Stomach smooth muscle (tissue), 2 donors: ENCODE results near the gene XDH.

Experiments used
- H3K27ac ChIP-seq: one replicate; pipeline ENCODE4 v1.7.0; 2013; ENCODE audit warnings: mild to moderate bottlenecking, low read length, inconsistent platforms
- H3K27me3 ChIP-seq, 2 donors: one replicate each; pipeline ENCODE4 v1.7.0; 2013; ENCODE audit warnings: low read length in 2 of 2; ENCODE audit not compliant: insufficient read depth in 2 of 2, control insufficient read depth in 1 of 2
- H3K36me3 ChIP-seq, 2 donors: one replicate each; pipeline ENCODE4 v1.7.0; 2013; ENCODE audit warnings: low read length in 2 of 2; ENCODE audit not compliant: control insufficient read depth in 2 of 2, insufficient read depth in 2 of 2
- H3K4me1 ChIP-seq: one replicate; pipeline ENCODE4 v1.7.0; 2013; ENCODE audit warnings: low read length; ENCODE audit not compliant: control insufficient read depth, insufficient read depth
- H3K4me3 ChIP-seq, 2 donors: one replicate each; pipeline ENCODE4 v1.7.0; 2013; ENCODE audit warnings: low read length in 2 of 2
- H3K9ac ChIP-seq, 2 donors: one replicate each; pipeline ENCODE4 v1.7.0; 2013; ENCODE audit warnings: low read length in 2 of 2, mild to moderate bottlenecking in 1 of 2
- H3K9me3 ChIP-seq, 2 donors: one replicate each; pipeline ENCODE4 v1.7.0; 2013; ENCODE audit warnings: low read length in 2 of 2; ENCODE audit not compliant: control insufficient read depth in 2 of 2
- donor health status: healthy.
- donor health status: Pancreatic carcinoma.

Gene XDH

DNA sequence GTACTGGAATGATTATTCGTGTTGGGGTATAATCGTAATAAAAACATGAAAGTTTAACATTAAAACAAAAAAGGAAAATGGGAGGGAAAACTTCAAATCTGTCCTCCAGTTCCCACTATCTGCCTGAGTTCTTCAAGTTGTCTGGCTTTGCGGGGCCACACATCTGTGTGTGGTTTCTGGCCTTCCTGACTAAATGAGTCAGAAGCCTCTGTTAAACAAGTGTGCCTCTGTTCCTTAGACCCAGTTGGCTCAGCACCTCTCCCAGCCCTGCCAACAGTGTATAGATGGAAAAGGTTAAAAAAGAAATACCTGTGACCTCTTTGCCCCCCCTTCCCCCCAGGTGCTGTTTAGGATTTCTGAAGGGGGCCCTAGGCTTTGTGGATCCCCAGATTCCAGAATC lies 30.2 kb downstream of the XDH start:
- no peaks in the 10 kb centered on the region for H3K9me3 ChIP-seq
- no peak overlapping the region for H3K9ac ChIP-seq
- no peaks in the 10 kb centered on the region for H3K36me3 ChIP-seq
- H3K4me3 ChIP-seq: no peak overlapping the region
- H3K4me1 ChIP-seq: no peaks in the 10 kb centered on the region
- no peaks in the 10 kb centered on the region for H3K27me3 ChIP-seq
- H3K27ac ChIP-seq: no peak overlapping the region

DNA sequence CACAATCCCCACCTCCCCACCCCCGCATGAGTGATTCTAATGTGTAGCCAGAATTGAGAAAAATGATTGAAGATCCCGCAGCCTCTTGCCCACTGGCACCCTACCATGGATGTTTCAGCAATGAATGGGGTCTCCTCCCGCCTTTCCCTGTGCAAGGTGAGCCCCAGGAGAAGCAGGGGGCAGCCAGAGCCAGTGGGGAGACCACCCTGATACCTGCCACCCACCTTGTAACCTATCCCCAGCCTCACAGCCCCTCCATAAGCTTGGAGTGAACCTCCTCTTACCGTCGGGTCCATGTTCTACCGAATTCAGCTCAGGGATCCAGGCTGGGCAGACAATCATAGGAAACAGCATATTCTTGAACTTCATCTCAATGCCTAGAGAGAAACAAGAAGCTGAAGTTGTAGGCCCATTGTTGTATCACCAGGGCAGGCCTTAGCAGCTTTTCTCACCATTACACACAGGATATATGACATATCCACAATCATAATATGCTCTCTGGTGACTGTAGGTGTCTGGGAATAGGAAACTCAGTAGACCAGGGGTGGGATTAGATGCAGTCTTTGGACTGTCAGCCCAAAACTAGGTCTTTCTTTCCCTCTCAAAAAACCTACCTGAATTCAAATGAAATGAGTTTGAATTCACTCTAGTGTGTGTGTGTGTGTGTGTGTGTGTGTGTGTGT lies 30.9 kb downstream of the XDH start:
- Histone ChIP-seq H3K9ac (no peak overlapping the region), H3K4me1 (no peaks in the 10 kb centered on the region), H3K36me3 (no peaks in the 10 kb centered on the region), H3K27me3 (no peaks in the 10 kb centered on the region), H3K9me3 (no peaks in the 10 kb centered on the region), H3K27ac (no peak overlapping the region), H3K4me3 (no peak overlapping the region)

- Histone ChIP-seq H3K9ac (no peak overlapping the region), H3K4me3 (no peak overlapping the region), H3K27ac (no peak overlapping the region), H3K9me3 (no peaks in the 10 kb centered on the region), H3K27me3 (no peaks in the 10 kb centered on the region), H3K4me1 (no peaks in the 10 kb centered on the region), H3K36me3 (no peaks in the 10 kb centered on the region)
These were observed 32.0 kb downstream of the XDH start for GRCh38 chr2:31382452-31383120.

- Histone ChIP-seq H3K4me3 (no peak overlapping the region), H3K9me3 (no peaks in the 10 kb centered on the region), H3K36me3 (no peaks in the 10 kb centered on the region)
These were observed 32.9 kb downstream of the XDH start for GRCh38 chr2:31381601-31382000.

GRCh38 chr2:31380243-31380642 lies 34.3 kb downstream of the XDH start:
- peaks cover 0 to 1% of the 10 kb centered on the region in 2 donors for H3K27me3 ChIP-seq
- H3K27ac ChIP-seq: no peak overlapping the region
- no peak overlapping the region for H3K9ac ChIP-seq
- H3K36me3 ChIP-seq: no peaks in the 10 kb centered on the region
- no peaks in the 10 kb centered on the region for H3K4me1 ChIP-seq
- no peak overlapping the region for H3K4me3 ChIP-seq
- H3K9me3 ChIP-seq: no peaks in the 10 kb centered on the region

More at GRCh38 chr2:31381601-31382000, 32.9 kb downstream of the XDH start:
- Histone ChIP-seq H3K27me3 (no peaks in the 10 kb centered on the region), H3K9ac (no peak overlapping the region), H3K27ac (no peak overlapping the region), H3K4me1 (no peaks in the 10 kb centered on the region)

- Histone ChIP-seq H3K9ac (no peak overlapping the region), H3K27ac (no peak overlapping the region), H3K27me3 (peaks cover 0 to 3% of the 10 kb centered on the region in 2 donors), H3K4me3 (no peak overlapping the region), H3K36me3 (no peaks in the 10 kb centered on the region), H3K9me3 (no peaks in the 10 kb centered on the region), H3K4me1 (no peaks in the 10 kb centered on the region)
These were observed 34.8 kb downstream of the XDH start for GRCh38 chr2:31379747-31380146.

GRCh38 chr2:31378791-31379501 lies 35.6 kb downstream of the XDH start:
- H3K36me3 ChIP-seq: no peaks in the 10 kb centered on the region
- no peaks in the 10 kb centered on the region for H3K4me1 ChIP-seq
- H3K27ac ChIP-seq: no peak overlapping the region
- H3K4me3 ChIP-seq: no peak overlapping the region
- no peaks in the 10 kb centered on the region for H3K9me3 ChIP-seq
- H3K9ac ChIP-seq: no peak overlapping the region
- H3K27me3 ChIP-seq: peaks cover 0 to 3% of the 10 kb centered on the region in 2 donors

DNA sequence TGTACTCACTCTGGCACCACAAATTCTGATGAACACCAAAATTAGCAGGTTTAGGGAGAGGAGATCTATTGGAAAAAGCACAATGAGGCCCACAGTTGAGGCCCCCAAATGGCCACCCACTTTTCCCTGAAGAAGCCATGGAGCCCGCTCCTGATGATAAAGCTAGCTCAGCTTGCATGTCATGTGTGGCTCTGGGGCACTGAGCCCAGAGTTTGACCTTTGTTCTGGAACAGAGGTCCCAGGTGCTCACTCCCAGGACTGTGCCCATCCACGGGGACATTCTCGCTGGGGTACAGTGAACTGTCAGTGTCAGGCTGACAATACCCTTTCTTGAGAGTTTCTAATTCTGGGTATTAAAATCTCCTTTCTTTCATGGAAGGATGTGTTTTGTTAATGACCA lies 36.2 kb downstream of the XDH start:
- Histone ChIP-seq H3K9ac (no peak overlapping the region), H3K27me3 (peaks cover 0 to 3% of the 10 kb centered on the region in 2 donors), H3K27ac (no peak overlapping the region), H3K36me3 (no peaks in the 10 kb centered on the region), H3K4me1 (no peaks in the 10 kb centered on the region), H3K9me3 (no peaks in the 10 kb centered on the region), H3K4me3 (no peak overlapping the region)

GRCh38 chr2:31373127-31373526 lies 41.4 kb downstream of the XDH start:
- Histone ChIP-seq H3K4me3 (no peak overlapping the region), H3K36me3 (no peaks in the 10 kb centered on the region), H3K27me3 (peaks cover 0 to 3% of the 10 kb centered on the region in 2 donors), H3K4me1 (no peaks in the 10 kb centered on the region), H3K9me3 (no peaks in the 10 kb centered on the region), H3K27ac (no peak overlapping the region), H3K9ac (no peak overlapping the region)

- H3K36me3 ChIP-seq: no peaks in the 10 kb centered on the region
- no peak overlapping the region for H3K27ac ChIP-seq
- H3K4me1 ChIP-seq: no peaks in the 10 kb centered on the region
- H3K27me3 ChIP-seq: peaks cover 0 to 3% of the 10 kb centered on the region in 2 donors
- H3K9ac ChIP-seq: no peak overlapping the region
- no peaks in the 10 kb centered on the region for H3K9me3 ChIP-seq
- H3K4me3 ChIP-seq: no peak overlapping the region
These were observed 42.4 kb downstream of the XDH start for GRCh38 chr2:31372097-31372496.

DNA sequence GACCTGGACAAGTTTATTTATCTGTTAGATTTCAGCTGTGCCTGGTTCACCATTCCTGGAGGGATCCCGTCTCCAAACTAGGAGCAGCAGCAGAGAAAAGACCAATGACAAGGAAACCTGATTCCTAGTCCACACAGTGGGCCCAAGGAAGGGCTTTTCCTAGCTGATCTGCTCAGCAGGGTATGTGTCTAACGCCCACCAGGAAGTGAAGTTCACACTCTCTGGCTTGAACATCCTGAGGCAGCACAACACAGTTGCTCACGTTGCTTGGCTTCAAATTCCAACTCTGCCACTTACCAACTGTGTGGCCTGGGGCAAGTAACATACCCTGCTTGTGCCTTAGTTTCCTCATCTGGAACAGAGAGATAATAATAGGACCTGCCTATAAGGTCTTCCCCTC lies 42.9 kb downstream of the XDH start:
- Histone ChIP-seq H3K9ac (no peak overlapping the region), H3K27me3 (peaks cover 0 to 3% of the 10 kb centered on the region in 2 donors), H3K4me3 (no peak overlapping the region), H3K27ac (no peak overlapping the region), H3K36me3 (no peaks in the 10 kb centered on the region), H3K9me3 (no peaks in the 10 kb centered on the region), H3K4me1 (no peaks in the 10 kb centered on the region)
